ENCODE measurements around the gene LRRC25. TPM values are rescaled to one million over a fixed set of nuclear protein-coding genes. Genes with fewer than 3 reads are reported as not detected.

LRRC25 gene
- total and polyA plus RNA-seq, 10 of the 15 experiments (the other 5 are each of a cell fraction or from before 2014, with no cell fraction given): 0.38 to 2.9 (median 1.2) TPM

DNA sequence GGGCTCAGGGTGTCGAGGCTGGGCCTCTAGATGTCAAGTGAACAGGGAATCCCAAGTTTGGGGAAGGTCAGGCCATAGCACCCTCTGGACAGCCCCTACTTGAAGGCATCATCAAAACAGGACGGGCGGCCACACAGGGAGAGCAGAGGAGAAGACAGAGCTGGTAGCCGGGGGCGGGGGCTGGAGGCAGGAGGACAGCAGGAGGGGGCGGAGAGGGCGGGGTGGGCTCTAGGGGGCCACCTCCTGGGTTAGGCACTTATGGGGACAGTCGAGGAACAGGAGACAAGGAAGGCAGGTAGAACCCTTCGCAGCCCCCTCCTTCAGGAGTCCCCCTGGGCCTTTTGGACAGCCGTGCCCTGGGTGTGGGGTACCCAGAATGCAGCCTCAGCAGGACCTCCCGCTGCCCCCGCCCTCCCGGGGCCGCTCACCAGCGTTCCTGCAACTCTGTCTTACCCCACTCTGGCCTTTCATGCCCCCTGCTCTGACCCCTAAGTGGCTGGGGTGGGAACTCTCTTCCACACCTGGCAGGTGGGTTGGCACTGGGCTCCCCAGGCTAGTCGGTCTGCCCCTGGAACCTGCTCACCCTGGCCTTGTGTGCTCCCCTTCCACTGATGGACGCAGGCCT is 27.6 kb upstream of the LRRC25 start (continued):
- TF ChIP-seq, protein P1, sequence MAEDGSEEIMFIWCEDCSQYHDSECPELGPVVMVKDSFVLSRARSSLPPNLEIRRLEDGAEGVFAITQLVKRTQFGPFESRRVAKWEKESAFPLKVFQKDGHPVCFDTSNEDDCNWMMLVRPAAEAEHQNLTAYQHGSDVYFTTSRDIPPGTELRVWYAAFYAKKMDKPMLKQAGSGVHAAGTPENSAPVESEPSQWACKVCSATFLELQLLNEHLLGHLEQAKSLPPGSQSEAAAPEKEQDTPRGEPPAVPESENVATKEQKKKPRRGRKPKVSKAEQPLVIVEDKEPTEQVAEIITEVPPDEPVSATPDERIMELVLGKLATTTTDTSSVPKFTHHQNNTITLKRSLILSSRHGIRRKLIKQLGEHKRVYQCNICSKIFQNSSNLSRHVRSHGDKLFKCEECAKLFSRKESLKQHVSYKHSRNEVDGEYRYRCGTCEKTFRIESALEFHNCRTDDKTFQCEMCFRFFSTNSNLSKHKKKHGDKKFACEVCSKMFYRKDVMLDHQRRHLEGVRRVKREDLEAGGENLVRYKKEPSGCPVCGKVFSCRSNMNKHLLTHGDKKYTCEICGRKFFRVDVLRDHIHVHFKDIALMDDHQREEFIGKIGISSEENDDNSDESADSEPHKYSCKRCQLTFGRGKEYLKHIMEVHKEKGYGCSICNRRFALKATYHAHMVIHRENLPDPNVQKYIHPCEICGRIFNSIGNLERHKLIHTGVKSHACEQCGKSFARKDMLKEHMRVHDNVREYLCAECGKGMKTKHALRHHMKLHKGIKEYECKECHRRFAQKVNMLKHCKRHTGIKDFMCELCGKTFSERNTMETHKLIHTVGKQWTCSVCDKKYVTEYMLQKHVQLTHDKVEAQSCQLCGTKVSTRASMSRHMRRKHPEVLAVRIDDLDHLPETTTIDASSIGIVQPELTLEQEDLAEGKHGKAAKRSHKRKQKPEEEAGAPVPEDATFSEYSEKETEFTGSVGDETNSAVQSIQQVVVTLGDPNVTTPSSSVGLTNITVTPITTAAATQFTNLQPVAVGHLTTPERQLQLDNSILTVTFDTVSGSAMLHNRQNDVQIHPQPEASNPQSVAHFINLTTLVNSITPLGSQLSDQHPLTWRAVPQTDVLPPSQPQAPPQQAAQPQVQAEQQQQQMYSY (CRISPR knock-in tag; IDR thresholded peaks at IDR 0.05): no peak
- no peak for TF ChIP-seq PAX8 (IDR thresholded peaks at IDR 0.05)
- no peak for TF ChIP-seq FOS (IDR thresholded peaks at IDR 0.05; ENCODE audit: borderline replicate concordance, extremely low read depth, insufficient read length)
- TF ChIP-seq, protein P2, sequence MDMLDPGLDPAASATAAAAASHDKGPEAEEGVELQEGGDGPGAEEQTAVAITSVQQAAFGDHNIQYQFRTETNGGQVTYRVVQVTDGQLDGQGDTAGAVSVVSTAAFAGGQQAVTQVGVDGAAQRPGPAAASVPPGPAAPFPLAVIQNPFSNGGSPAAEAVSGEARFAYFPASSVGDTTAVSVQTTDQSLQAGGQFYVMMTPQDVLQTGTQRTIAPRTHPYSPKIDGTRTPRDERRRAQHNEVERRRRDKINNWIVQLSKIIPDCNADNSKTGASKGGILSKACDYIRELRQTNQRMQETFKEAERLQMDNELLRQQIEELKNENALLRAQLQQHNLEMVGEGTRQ (IDR thresholded peaks at IDR 0.05; ENCODE audit: borderline replicate concordance, low read depth, low read length): no peak
- TF ChIP-seq, protein P3, sequence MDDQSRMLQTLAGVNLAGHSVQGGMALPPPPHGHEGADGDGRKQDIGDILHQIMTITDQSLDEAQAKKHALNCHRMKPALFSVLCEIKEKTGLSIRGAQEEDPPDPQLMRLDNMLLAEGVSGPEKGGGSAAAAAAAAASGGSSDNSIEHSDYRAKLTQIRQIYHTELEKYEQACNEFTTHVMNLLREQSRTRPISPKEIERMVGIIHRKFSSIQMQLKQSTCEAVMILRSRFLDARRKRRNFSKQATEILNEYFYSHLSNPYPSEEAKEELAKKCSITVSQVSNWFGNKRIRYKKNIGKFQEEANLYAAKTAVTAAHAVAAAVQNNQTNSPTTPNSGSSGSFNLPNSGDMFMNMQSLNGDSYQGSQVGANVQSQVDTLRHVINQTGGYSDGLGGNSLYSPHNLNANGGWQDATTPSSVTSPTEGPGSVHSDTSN (IDR thresholded peaks at IDR 0.05; ENCODE audit: insufficient replicate concordance, low read depth, low read length): no peak
- TF ChIP-seq TARDBP (IDR thresholded peaks at IDR 0.05; ENCODE audit: borderline replicate concordance): no peak
